H1 (cell line): ENCODE results near the gene RHD. TPM values are rescaled to one million over a fixed set of nuclear protein-coding genes. Genes with fewer than 3 reads are reported as not detected.

ENCODE experiments used
- CTCF ChIA-PET: fragments of 300-600 bp; sonication (Branson Sonifier 250); formaldehyde crosslinking; loops from one replicate; lab custom pipeline; 2021; ENCODE audit not compliant: partially characterized antibody; lab: Charles Lee
- POLR2A ChIA-PET: fragments of 300-600 bp; sonication (Branson Sonifier 250); formaldehyde crosslinking; loops from one replicate; lab custom pipeline; 2021; ENCODE audit warnings: inconsistent platforms; ENCODE audit not compliant: partially characterized antibody; lab: Charles Lee
- DNase-seq, 2 experiments: peaks; one replicate each; pipeline versions ENCODE4 v3.0.0 to v3.0.0-alpha.2; 2010 to 2022; ENCODE audit warnings: low spot score in 2 of 2, low read depth in 1 of 2, mixed read lengths in 1 of 2
- FAIRE-seq: peaks from 2 replicates; lab custom pipeline; 2011; peaks lifted over from hg19 to GRCh38; lab: Jason Lieb, UNC
- H2AFZ ChIP-seq: 2 replicates; pipeline ENCODE4 v1.8.1; 2012; ENCODE audit warnings: low read length, inconsistent platforms
- H2AK5ac ChIP-seq: 2 replicates; pipeline ENCODE4 v1.6.1; 2013; ENCODE audit warnings: low read depth, low read length
- H2BK120ac ChIP-seq: replicated peaks from 2 replicates; pipeline ENCODE3; 2013; ENCODE audit warnings: low read depth, low read length, inconsistent platforms
- H2BK12ac ChIP-seq: 2 replicates; pipeline ENCODE4 v1.6.1; 2013; ENCODE audit warnings: low read depth, low read length
- H2BK15ac ChIP-seq: 2 replicates; pipeline ENCODE4 v1.6.1; 2013; ENCODE audit warnings: low read length
- H2BK20ac ChIP-seq: 2 replicates; pipeline ENCODE4 v1.6.1; 2013; ENCODE audit warnings: low read length
- H2BK5ac ChIP-seq: 2 replicates; pipeline ENCODE4 v1.6.1; 2013; ENCODE audit warnings: low read depth, low read length
- H3K14ac ChIP-seq: 2 replicates; pipeline ENCODE4 v1.6.1; 2013; ENCODE audit warnings: inconsistent platforms; ENCODE audit not compliant: insufficient read length
- H3K18ac ChIP-seq: 2 replicates; pipeline ENCODE4 v1.6.1; 2013; ENCODE audit warnings: low read length; ENCODE audit errors: extremely low read depth
- H3K23ac ChIP-seq: 2 replicates; pipeline ENCODE4 v1.6.1; 2013; ENCODE audit warnings: inconsistent platforms; ENCODE audit not compliant: insufficient read length
- H3K23me2 ChIP-seq: 2 replicates; pipeline ENCODE4 v1.6.1; 2013; ENCODE audit warnings: low read depth, low read length
- H3K27ac ChIP-seq: 2 replicates; pipeline ENCODE4 v1.6.1; 2011; ENCODE audit warnings: low read depth, low read length, inconsistent platforms
- H3K27me3 ChIP-seq, 4 experiments: replicated peaks in 1 of 4; 1 replicate in 1 of 4; 2 replicates in 3 of 4; pipeline versions ENCODE4 v1.6.1 to v1.8.1; 2011 to 2013; ENCODE audit warnings: low read length in 3 of 4, mild to moderate bottlenecking in 3 of 4, inconsistent platforms in 2 of 4, mixed read lengths in 2 of 4, moderate library complexity in 1 of 4; ENCODE audit not compliant: control insufficient read depth in 3 of 4, insufficient read depth in 3 of 4; ENCODE audit errors: extremely low read depth in 1 of 4
- H3K36me3 ChIP-seq, 4 experiments: 2 replicates each; pipeline versions ENCODE4 v1.6.1 to v1.8.1; 2011 to 2013; ENCODE audit warnings: mild to moderate bottlenecking in 4 of 4, low read length in 3 of 4, moderate library complexity in 2 of 4, control low read depth in 1 of 4, inconsistent platforms in 1 of 4; ENCODE audit not compliant: insufficient read depth in 4 of 4, control insufficient read depth in 2 of 4
- H3K4ac ChIP-seq: replicated peaks from 2 replicates; pipeline ENCODE3; 2013; ENCODE audit warnings: low read length, low read depth, mixed read lengths, inconsistent platforms; ENCODE audit not compliant: insufficient read length
- H3K4me1 ChIP-seq, 4 experiments: replicated peaks in 1 of 4; 1 replicate in 1 of 4; 2 replicates in 3 of 4; pipeline versions ENCODE4 v1.6.1 to v1.8.1; 2011 to 2013; ENCODE audit warnings: low read length in 3 of 4, inconsistent platforms in 2 of 4, mixed read lengths in 1 of 4; ENCODE audit not compliant: insufficient read depth in 4 of 4, control insufficient read depth in 3 of 4
- H3K4me2 ChIP-seq, 2 experiments: 2 replicates each; pipeline versions ENCODE4 v1.6.1 to v1.8.1; 2011 to 2013; ENCODE audit warnings: low read depth in 2 of 2, low read length in 2 of 2, control low read depth in 1 of 2, inconsistent platforms in 1 of 2, mild to moderate bottlenecking in 1 of 2; ENCODE audit not compliant: insufficient read depth in 1 of 2
- H3K4me3 ChIP-seq, 4 experiments: fragments of 200-600, 300-600 bp in 1 of 4; sonication (generic), shearing (Covaris generic), sonication (Bioruptor Twin) in 1 of 4; 2 replicates each; pipeline versions ENCODE4 v1.5.1 to v1.8.1; 2011 to 2016; ENCODE audit warnings: low read length in 4 of 4, low read depth in 3 of 4, control low read depth in 2 of 4, inconsistent platforms in 2 of 4, mild to moderate bottlenecking in 2 of 4, mixed read lengths in 1 of 4, moderate library complexity in 1 of 4; ENCODE audit not compliant: insufficient read depth in 2 of 4; ENCODE audit errors: extremely low read depth in 1 of 4
- H3K56ac ChIP-seq: replicated peaks from 2 replicates; pipeline ENCODE3; 2013; ENCODE audit warnings: low read depth, mild to moderate bottlenecking, mixed read lengths, low read length, inconsistent platforms; ENCODE audit not compliant: insufficient read length
- H3K79me1 ChIP-seq: 2 replicates; pipeline ENCODE4 v1.6.1; 2013; ENCODE audit warnings: low read depth, low read length, control low read depth
- H3K79me2 ChIP-seq, 2 experiments: 2 replicates each; pipeline versions ENCODE4 v1.6.1 to v1.8.1; 2012 to 2013; ENCODE audit warnings: low read length in 2 of 2, mild to moderate bottlenecking in 2 of 2, inconsistent platforms in 1 of 2; ENCODE audit not compliant: insufficient read depth in 2 of 2, control insufficient read depth in 1 of 2
- H3K9ac ChIP-seq, 4 experiments: replicated peaks in 1 of 4; 1 replicate in 1 of 4; 2 replicates in 3 of 4; pipeline versions ENCODE4 v1.6.1 to v1.8.1; 2011 to 2013; ENCODE audit warnings: low read depth in 3 of 4, low read length in 3 of 4, control low read depth in 2 of 4, mild to moderate bottlenecking in 2 of 4, moderate library complexity in 2 of 4, inconsistent platforms in 1 of 4; ENCODE audit errors: extremely low read depth in 1 of 4
- H3K9me3 ChIP-seq, 2 experiments: 2 replicates each; pipeline versions ENCODE4 v1.6.1 to v1.8.1; 2012 to 2013; ENCODE audit warnings: mild to moderate bottlenecking in 2 of 2, moderate library complexity in 2 of 2, control low read depth in 1 of 2, inconsistent platforms in 1 of 2, low read depth in 1 of 2, low read length in 1 of 2, mixed read lengths in 1 of 2; ENCODE audit not compliant: insufficient read depth in 2 of 2
- H4K20me1 ChIP-seq, 2 experiments: replicated peaks in 1 of 2; 2 replicates each; pipeline versions ENCODE3 to v1.8.1; 2011 to 2013; ENCODE audit warnings: inconsistent platforms in 2 of 2, low read length in 2 of 2, mild to moderate bottlenecking in 1 of 2; ENCODE audit not compliant: insufficient read depth in 2 of 2, control insufficient read depth in 1 of 2
- H4K5ac ChIP-seq: 2 replicates; pipeline ENCODE4 v1.6.1; 2013; ENCODE audit warnings: low read length, low read depth, mixed read lengths, inconsistent platforms; ENCODE audit not compliant: insufficient read length
- H4K8ac ChIP-seq: 2 replicates; pipeline ENCODE4 v1.8.0; 2013; ENCODE audit warnings: mild to moderate bottlenecking, moderate library complexity, low read length, inconsistent platforms; ENCODE audit not compliant: insufficient read depth; ENCODE audit errors: extremely low read depth
- H4K91ac ChIP-seq: replicated peaks from 2 replicates; pipeline ENCODE3; 2013; ENCODE audit warnings: low read length, mixed read lengths, inconsistent platforms; ENCODE audit not compliant: insufficient read length
- CHD1 ChIP-seq: IDR thresholded peaks from 2 replicates; pipeline ENCODE4 v1.6.1; 2012; ENCODE audit warnings: low read depth, low read length, improper control_type of control experiment
- CTBP2 ChIP-seq: IDR thresholded peaks from 2 replicates; pipeline ENCODE4 v1.7.0; 2011; ENCODE audit warnings: borderline replicate concordance, mild to moderate bottlenecking, moderate library complexity, mixed read lengths, low read length; ENCODE audit not compliant: insufficient read depth, insufficient read length
- JUND ChIP-seq: IDR thresholded peaks from 2 replicates; pipeline ENCODE4 v1.6.1; 2011; ENCODE audit warnings: mild to moderate bottlenecking, improper control_type of control experiment, low read length
- NRF1 ChIP-seq: IDR thresholded peaks from 2 replicates; pipeline ENCODE4 v1.6.1; 2011; ENCODE audit warnings: mild to moderate bottlenecking, low read depth, low read length, improper control_type of control experiment
- RBBP5 ChIP-seq: IDR thresholded peaks from 2 replicates; pipeline ENCODE4 v1.7.1; 2012; ENCODE audit warnings: low read depth, mild to moderate bottlenecking, inconsistent platforms, low read length, moderate library complexity, borderline replicate concordance
- SIX5 ChIP-seq: IDR thresholded peaks from 2 replicates; pipeline ENCODE4 v1.6.1; 2011; ENCODE audit warnings: mild to moderate bottlenecking, low read depth, low read length
- SP4 ChIP-seq: IDR thresholded peaks from 2 replicates; pipeline ENCODE4 v1.6.1; 2012; ENCODE audit warnings: low read length, inconsistent platforms
- SRF ChIP-seq: IDR thresholded peaks from 2 replicates; pipeline ENCODE4 v1.6.1; 2011; ENCODE audit warnings: mild to moderate bottlenecking, low read depth, low read length, moderate library complexity
- SUZ12 ChIP-seq: fragments of 200-600 bp; sonication (generic); IDR thresholded peaks from 2 replicates; pipeline ENCODE4 v1.6.1; 2012; ENCODE audit warnings: mild to moderate bottlenecking, inconsistent platforms, low read length, moderate library complexity, mixed read lengths
- TBP ChIP-seq: IDR thresholded peaks from 2 replicates; pipeline ENCODE4 v1.6.1; 2011; ENCODE audit warnings: low read depth, low read length, improper control_type of control experiment
- TCF12 ChIP-seq: IDR thresholded peaks from 2 replicates; pipeline ENCODE4 v1.6.1; 2011; ENCODE audit warnings: low read depth, mild to moderate bottlenecking, low read length
- TEAD4 ChIP-seq: IDR thresholded peaks from 2 replicates; pipeline ENCODE4 v1.6.1; 2012; ENCODE audit warnings: low read depth, low read length, inconsistent platforms, mixed read lengths
- polyA plus RNA-seq, 7 experiments: library from polyadenylated mRNA; depleted of rRNA in 3 of 7; stranded (reverse) in 5 of 7; unstranded in 2 of 7; fragments of >200 nt in 5 of 7; fragments of 200-250 nt in 2 of 7; gene quantifications; 1 replicate in 5 of 7; 2 replicates in 1 of 7; 4 replicates in 1 of 7; pipeline versions ENCODE4 v1.2.1 to v1.2.3, GENCODE V29; 2011 to 2013; ENCODE audit warnings: missing spikeins in 2 of 7, mixed read lengths in 2 of 7
- total RNA-seq: library from RNA; stranded (reverse); fragmentation: NEBNext Ultra II Directional; extraction: Animal tissue kit (Norgen Biotek cat#: 25700); gene quantifications from 2 replicates; pipeline ENCODE4 v1.2.1, GENCODE V29; 2021
- TF ChIP-seq, protein P1 (sequence below): IDR thresholded peaks from 2 replicates; pipeline ENCODE4 v1.6.1; 2012; ENCODE audit warnings: low read length, inconsistent platforms

The RHD gene
- total and polyA plus RNA-seq, 2 of the 8 experiments (the other 6 are each of a cell fraction or from before 2014, with no cell fraction given) = 0.21 TPM; not detected in 1

DNA sequence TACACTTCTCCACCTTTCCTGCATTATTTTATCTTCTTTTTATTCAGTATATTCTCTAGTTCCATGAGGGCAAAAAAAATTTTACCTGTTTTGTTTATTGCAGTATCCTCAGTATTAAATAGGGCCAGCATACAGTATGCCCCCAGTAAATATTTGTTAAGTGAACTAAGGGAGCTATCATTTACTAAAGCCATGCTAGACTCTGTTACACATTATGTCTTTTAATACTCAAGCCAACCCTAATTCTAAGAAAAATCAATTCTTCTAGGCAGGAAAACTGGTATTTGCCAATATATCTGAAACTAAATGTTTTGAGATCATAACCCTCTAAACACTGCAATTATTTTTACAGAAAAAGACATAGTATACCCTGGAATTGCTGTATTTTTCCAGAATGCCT lies 84.1 kb downstream of the RHD start:
- DNase-seq = no peak
- FAIRE-seq = no peak

More for the DNA sequence above, 84.1 kb downstream of the RHD start:
- no peak overlapping the region for H3K18ac ChIP-seq
- no peak overlapping the region for H3K23ac ChIP-seq
- H4K91ac ChIP-seq = no peak overlapping the region
- no peak overlapping the region for H3K27ac ChIP-seq
- no peak overlapping the region for H3K4me2 ChIP-seq
- no peak overlapping the region for H3K9ac ChIP-seq
- H3K23me2 ChIP-seq = no peaks in the 10 kb centered on the region
- no peak overlapping the region for H2BK120ac ChIP-seq
- H4K20me1 ChIP-seq = peaks cover 0 to 3% of the 10 kb centered on the region in 2 experiments
- H3K4me1 ChIP-seq = no peaks in the 10 kb centered on the region
- H2BK20ac ChIP-seq = no peak overlapping the region
- no peak overlapping the region for H2BK12ac ChIP-seq
- H4K8ac ChIP-seq = no peak overlapping the region
- no peak overlapping the region for H3K56ac ChIP-seq
- H2AFZ ChIP-seq = no peak overlapping the region
- H3K79me1 ChIP-seq = no peaks in the 10 kb centered on the region
- no peak overlapping the region for H3K4ac ChIP-seq
- H3K4me3 ChIP-seq = no peak overlapping the region
- TF ChIP-seq JUND = no peak
- no peak for TF ChIP-seq TCF12
- no peak for TF ChIP-seq NRF1
- no peak for TF ChIP-seq TEAD4
- no peak for TF ChIP-seq TBP
- no peak for TF ChIP-seq CHD1
- TF ChIP-seq SUZ12 = no peak
- no peak for TF ChIP-seq SP4
- TF ChIP-seq SIX5 = no peak
- TF ChIP-seq RBBP5 = no peak
- no peak for TF ChIP-seq SRF
- TF ChIP-seq, protein P1, sequence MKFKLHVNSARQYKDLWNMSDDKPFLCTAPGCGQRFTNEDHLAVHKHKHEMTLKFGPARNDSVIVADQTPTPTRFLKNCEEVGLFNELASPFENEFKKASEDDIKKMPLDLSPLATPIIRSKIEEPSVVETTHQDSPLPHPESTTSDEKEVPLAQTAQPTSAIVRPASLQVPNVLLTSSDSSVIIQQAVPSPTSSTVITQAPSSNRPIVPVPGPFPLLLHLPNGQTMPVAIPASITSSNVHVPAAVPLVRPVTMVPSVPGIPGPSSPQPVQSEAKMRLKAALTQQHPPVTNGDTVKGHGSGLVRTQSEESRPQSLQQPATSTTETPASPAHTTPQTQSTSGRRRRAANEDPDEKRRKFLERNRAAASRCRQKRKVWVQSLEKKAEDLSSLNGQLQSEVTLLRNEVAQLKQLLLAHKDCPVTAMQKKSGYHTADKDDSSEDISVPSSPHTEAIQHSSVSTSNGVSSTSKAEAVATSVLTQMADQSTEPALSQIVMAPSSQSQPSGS = no peak
- no peak for TF ChIP-seq CTBP2
- no peak overlapping the region for H2AK5ac ChIP-seq
- no peaks in the 10 kb centered on the region for H3K27me3 ChIP-seq
- no peak overlapping the region for H2BK5ac ChIP-seq
- H3K36me3 ChIP-seq = peaks cover 12 to 53% (median 30%) of the 10 kb centered on the region in 4 experiments
- H2BK15ac ChIP-seq = no peak overlapping the region
- H4K5ac ChIP-seq = no peak overlapping the region
- POLR2A ChIA-PET = no interaction called here
- H3K9me3 ChIP-seq = no peaks in the 10 kb centered on the region
- CTCF ChIA-PET = no interaction called here
- H3K79me2 ChIP-seq = no peaks in the 10 kb centered on the region
- H3K14ac ChIP-seq = no peak overlapping the region
